Measurements from ENCODE around the gene NCSTN.

The NCSTN gene

DNA sequence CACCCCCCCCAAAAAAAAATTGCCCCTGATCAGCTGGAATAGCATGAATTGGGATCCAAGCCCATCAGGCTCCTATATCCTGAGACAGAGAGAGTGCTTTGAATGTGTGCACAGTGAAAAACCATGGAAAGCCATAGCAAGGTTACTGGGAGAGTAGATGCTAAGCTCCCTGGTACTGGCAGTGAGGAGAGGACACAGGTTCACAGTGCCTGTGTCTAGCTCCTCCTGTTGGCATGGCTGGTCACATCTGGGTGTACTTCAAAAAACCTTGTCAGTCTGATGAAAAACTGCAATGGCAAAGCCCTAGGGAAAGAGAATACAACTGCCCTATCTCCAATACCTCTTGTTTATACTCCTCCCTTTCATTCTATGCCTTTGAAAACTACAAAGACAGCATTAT is 13.1 kb upstream of the NCSTN start:
- H3K14ac ChIP-seq (ENCODE audit: low read length) = no peak overlapping the region
- H4K91ac ChIP-seq (ENCODE audit: low read depth, low read length, poor library complexity) = no peak overlapping the region
- H3K4me2 ChIP-seq (ENCODE audit: insufficient read depth, low read length, poor library complexity, severe bottlenecking) = no peak overlapping the region
- H3K18ac ChIP-seq (ENCODE audit: low read length) = no peak overlapping the region
- H2BK120ac ChIP-seq (ENCODE audit: low read depth, low read length) = no peak overlapping the region
- H3K79me1 ChIP-seq (ENCODE audit: low read depth, low read length) = no peaks in the 10 kb centered on the region
- no peak overlapping the region for H3K9ac ChIP-seq (ENCODE audit: low read depth, low read length, poor library complexity)
- no peak overlapping the region for H3K4ac ChIP-seq (ENCODE audit: low read length)
- H2AK5ac ChIP-seq (ENCODE audit: low read depth, low read length) = no peak overlapping the region
- H2BK15ac ChIP-seq (ENCODE audit: low read length) = no peak overlapping the region
- H2BK5ac ChIP-seq (ENCODE audit: low read length) = no peak overlapping the region
- H3K4me3 ChIP-seq (ENCODE audit: low read length in 2 of 2) = no peak overlapping the region
- no peak overlapping the region for H2AFZ ChIP-seq (ENCODE audit: low read length)
- DNase-seq (ENCODE audit: low spot score) = no peak
- H4K8ac ChIP-seq (ENCODE audit: low read depth, low read length) = no peak overlapping the region
- H3K9me3 ChIP-seq (replicated peaks in 1 of 2; ENCODE audit: control insufficient read depth in 2 of 2, insufficient read depth in 1 of 2, low read depth in 1 of 2, low read length in 2 of 2) = no peaks in the 10 kb centered on the region
- no peak overlapping the region for H3K27ac ChIP-seq (replicated peaks; ENCODE audit: low read length)
- H2BK12ac ChIP-seq (ENCODE audit: low read length) = no peak overlapping the region
- no peak overlapping the region for H3K23ac ChIP-seq (ENCODE audit: low read depth, low read length, poor library complexity)
- H3K27me3 ChIP-seq (ENCODE audit: control insufficient read depth in 3 of 3, insufficient read depth in 3 of 3, low read depth in 1 of 3, low read length in 3 of 3) = no peaks in the 10 kb centered on the region
- H3K4me1 ChIP-seq (ENCODE audit: control insufficient read depth in 2 of 2, insufficient read depth in 1 of 2, low read depth in 1 of 2, low read length in 2 of 2) = peaks cover 0 to 2% of the 10 kb centered on the region in 2 donors
- peaks cover 25 to 100% of the 10 kb centered on the region in 2 donors for H3K36me3 ChIP-seq (replicated peaks in 1 of 2; ENCODE audit: control insufficient read depth in 2 of 2, insufficient read depth in 2 of 2, low read length in 2 of 2)

DNA sequence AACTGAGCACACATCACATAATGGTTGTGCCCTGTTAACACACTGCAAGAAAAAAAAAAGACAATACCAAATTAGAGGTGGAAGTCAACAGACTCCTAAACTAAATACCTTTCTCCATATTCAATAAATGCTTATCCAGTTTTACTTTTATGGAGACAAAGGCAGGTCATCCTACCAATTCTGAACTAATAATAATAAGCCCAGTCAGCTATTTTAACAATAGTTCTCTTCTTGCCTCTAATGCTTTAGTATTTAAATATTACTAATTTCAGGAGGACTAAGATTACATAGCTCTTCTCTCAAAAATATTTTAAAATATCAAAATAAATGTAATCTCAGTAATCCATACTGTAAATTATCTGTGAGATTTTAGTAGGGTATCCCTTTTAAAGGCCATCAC is 10.7 kb upstream of the NCSTN start:
- peaks cover 0 to 2% of the 10 kb centered on the region in 2 donors for H3K4me1 ChIP-seq (ENCODE audit: control insufficient read depth in 2 of 2, insufficient read depth in 1 of 2, low read depth in 1 of 2, low read length in 2 of 2)
- H2BK5ac ChIP-seq (ENCODE audit: low read length) = no peak overlapping the region
- no peak overlapping the region for H3K23ac ChIP-seq (ENCODE audit: low read depth, low read length, poor library complexity)
- H3K18ac ChIP-seq (ENCODE audit: low read length) = no peak overlapping the region
- H3K79me1 ChIP-seq (ENCODE audit: low read depth, low read length) = no peaks in the 10 kb centered on the region
- H2AFZ ChIP-seq (ENCODE audit: low read length) = no peak overlapping the region
- no peak overlapping the region for H2BK12ac ChIP-seq (ENCODE audit: low read length)
- H3K27me3 ChIP-seq (ENCODE audit: control insufficient read depth in 3 of 3, insufficient read depth in 3 of 3, low read depth in 1 of 3, low read length in 3 of 3) = no peaks in the 10 kb centered on the region
- H3K4ac ChIP-seq (ENCODE audit: low read length) = no peak overlapping the region
- no peak overlapping the region for H4K91ac ChIP-seq (ENCODE audit: low read depth, low read length, poor library complexity)
- H3K4me3 ChIP-seq (ENCODE audit: low read length in 2 of 2) = no peak overlapping the region
- H3K14ac ChIP-seq (ENCODE audit: low read length) = no peak overlapping the region
- no peak overlapping the region for H3K9ac ChIP-seq (ENCODE audit: low read depth, low read length, poor library complexity)
- no peak overlapping the region for H2BK120ac ChIP-seq (ENCODE audit: low read depth, low read length)
- H3K9me3 ChIP-seq (replicated peaks in 1 of 2; ENCODE audit: control insufficient read depth in 2 of 2, insufficient read depth in 1 of 2, low read depth in 1 of 2, low read length in 2 of 2) = no peaks in the 10 kb centered on the region
- H3K36me3 ChIP-seq (replicated peaks in 1 of 2; ENCODE audit: control insufficient read depth in 2 of 2, insufficient read depth in 2 of 2, low read length in 2 of 2) = peaks cover 18 to 96% of the 10 kb centered on the region in 2 donors
- no peak overlapping the region for H2BK15ac ChIP-seq (ENCODE audit: low read length)
- peak overlapping the region; percentile 43 for H4K8ac ChIP-seq (ENCODE audit: low read depth, low read length)
- no peak overlapping the region for H2AK5ac ChIP-seq (ENCODE audit: low read depth, low read length)
- no peak for DNase-seq (ENCODE audit: low spot score)
- no peak overlapping the region for H3K4me2 ChIP-seq (ENCODE audit: insufficient read depth, low read length, poor library complexity, severe bottlenecking)
- H3K27ac ChIP-seq (replicated peaks; ENCODE audit: low read length) = no peak overlapping the region

DNA sequence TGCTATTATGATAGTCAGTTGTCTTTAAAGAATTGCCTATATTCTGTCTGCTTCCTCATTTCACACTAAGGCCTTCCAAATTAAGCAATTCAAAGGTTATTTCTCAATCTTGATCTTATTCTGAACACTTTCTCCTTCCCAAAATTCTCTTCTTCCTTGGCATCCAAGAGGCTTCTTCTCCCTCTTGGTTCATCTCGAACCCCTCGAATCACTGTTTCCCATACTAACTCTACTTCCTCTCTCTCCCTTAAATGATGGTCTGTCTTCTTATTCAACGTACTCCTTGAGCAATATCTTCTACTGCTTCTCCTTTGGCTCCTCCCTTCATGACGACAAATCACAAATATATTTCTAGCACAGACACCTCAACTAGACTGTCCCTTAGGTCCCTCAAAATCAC is 4.6 kb upstream of the NCSTN start:
- H3K27ac ChIP-seq (replicated peaks; ENCODE audit: low read length) = no peak overlapping the region
- H3K18ac ChIP-seq (ENCODE audit: low read length) = no peak overlapping the region
- DNase-seq (ENCODE audit: low spot score) = no peak
- no peak overlapping the region for H3K14ac ChIP-seq (ENCODE audit: low read length)
- no peak overlapping the region for H2BK120ac ChIP-seq (ENCODE audit: low read depth, low read length)
- H3K4me1 ChIP-seq (ENCODE audit: control insufficient read depth in 2 of 2, insufficient read depth in 1 of 2, low read depth in 1 of 2, low read length in 2 of 2) = peaks cover 4 to 7% of the 10 kb centered on the region in 2 donors
- no peak overlapping the region for H3K23ac ChIP-seq (ENCODE audit: low read depth, low read length, poor library complexity)
- H3K4me2 ChIP-seq (ENCODE audit: insufficient read depth, low read length, poor library complexity, severe bottlenecking) = no peak overlapping the region
- no peak overlapping the region for H3K4ac ChIP-seq (ENCODE audit: low read length)
- no peaks in the 10 kb centered on the region for H3K27me3 ChIP-seq (ENCODE audit: control insufficient read depth in 3 of 3, insufficient read depth in 3 of 3, low read depth in 1 of 3, low read length in 3 of 3)
- peaks cover 5% of the 10 kb centered on the region for H3K79me1 ChIP-seq (ENCODE audit: low read depth, low read length)
- H3K4me3 ChIP-seq (ENCODE audit: low read length in 2 of 2) = no peak overlapping the region
- H3K9me3 ChIP-seq (replicated peaks in 1 of 2; ENCODE audit: control insufficient read depth in 2 of 2, insufficient read depth in 1 of 2, low read depth in 1 of 2, low read length in 2 of 2) = no peaks in the 10 kb centered on the region
- H2AFZ ChIP-seq (ENCODE audit: low read length) = no peak overlapping the region
- H4K8ac ChIP-seq (ENCODE audit: low read depth, low read length) = no peak overlapping the region
- WGBS, 2 donors (ENCODE audit: extremely low coverage in 2 of 2, insufficient read length in 2 of 2, insufficient replicate concordance in 1 of 2) = 100% methylated on average over 2 of the region's 4 CpGs; no CpG with 5 or more reads in 1 of the 2 donors
- no peak overlapping the region for H4K91ac ChIP-seq (ENCODE audit: low read depth, low read length, poor library complexity)
- H2BK5ac ChIP-seq (ENCODE audit: low read length) = no peak overlapping the region
- H3K9ac ChIP-seq (ENCODE audit: low read depth, low read length, poor library complexity) = no peak overlapping the region
- H3K36me3 ChIP-seq (replicated peaks in 1 of 2; ENCODE audit: control insufficient read depth in 2 of 2, insufficient read depth in 2 of 2, low read length in 2 of 2) = peaks cover 11 to 73% of the 10 kb centered on the region in 2 donors
- H2BK15ac ChIP-seq (ENCODE audit: low read length) = no peak overlapping the region
- no peak overlapping the region for H2AK5ac ChIP-seq (ENCODE audit: low read depth, low read length)
- no peak overlapping the region for H2BK12ac ChIP-seq (ENCODE audit: low read length)

DNA sequence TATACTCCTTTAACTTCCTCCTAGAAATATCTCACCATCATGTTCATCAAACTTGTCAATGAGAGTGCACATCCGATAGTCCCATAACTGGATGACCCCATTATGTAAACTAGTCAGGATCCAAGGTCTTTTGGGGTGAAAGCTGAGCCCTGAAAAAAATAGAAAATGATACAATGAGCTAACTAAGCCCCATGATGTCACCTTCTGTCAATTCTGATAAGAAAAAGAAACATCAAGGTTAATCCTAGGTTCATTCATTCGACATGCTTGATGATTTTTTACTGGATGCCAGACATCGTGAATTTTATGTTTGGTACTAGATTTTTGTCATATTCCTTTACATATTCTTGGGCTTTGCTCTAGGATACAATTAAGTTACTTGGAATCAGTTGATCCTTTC is 3.0 kb upstream of the NCSTN start:
- Histone ChIP-seq H3K4me3 (ENCODE audit: low read length in 2 of 2) (no peak overlapping the region), H2BK120ac (ENCODE audit: low read depth, low read length) (no peak overlapping the region), H2AK5ac (ENCODE audit: low read depth, low read length) (no peak overlapping the region), H3K9ac (ENCODE audit: low read depth, low read length, poor library complexity) (no peak overlapping the region), H3K4ac (ENCODE audit: low read length) (no peak overlapping the region), H3K79me1 (ENCODE audit: low read depth, low read length) (peaks cover 5% of the 10 kb centered on the region), H3K9me3 (replicated peaks in 1 of 2; ENCODE audit: control insufficient read depth in 2 of 2, insufficient read depth in 1 of 2, low read depth in 1 of 2, low read length in 2 of 2) (no peaks in the 10 kb centered on the region), H3K4me2 (ENCODE audit: insufficient read depth, low read length, poor library complexity, severe bottlenecking) (no peak overlapping the region), H3K18ac (ENCODE audit: low read length) (no peak overlapping the region), H2BK15ac (ENCODE audit: low read length) (no peak overlapping the region), H3K27me3 (ENCODE audit: control insufficient read depth in 3 of 3, insufficient read depth in 3 of 3, low read depth in 1 of 3, low read length in 3 of 3) (no peaks in the 10 kb centered on the region), H4K91ac (ENCODE audit: low read depth, low read length, poor library complexity) (no peak overlapping the region), H2BK5ac (ENCODE audit: low read length) (no peak overlapping the region), H3K23ac (ENCODE audit: low read depth, low read length, poor library complexity) (no peak overlapping the region), H4K8ac (ENCODE audit: low read depth, low read length) (no peak overlapping the region), H2BK12ac (ENCODE audit: low read length) (no peak overlapping the region), H3K14ac (ENCODE audit: low read length) (no peak overlapping the region), H3K36me3 (replicated peaks in 1 of 2; ENCODE audit: control insufficient read depth in 2 of 2, insufficient read depth in 2 of 2, low read length in 2 of 2) (peaks cover 9 to 67% of the 10 kb centered on the region in 2 donors), H3K27ac (replicated peaks; ENCODE audit: low read length) (no peak overlapping the region), H2AFZ (ENCODE audit: low read length) (no peak overlapping the region), H3K4me1 (ENCODE audit: control insufficient read depth in 2 of 2, insufficient read depth in 1 of 2, low read depth in 1 of 2, low read length in 2 of 2) (peaks cover 4 to 7% of the 10 kb centered on the region in 2 donors)
- DNase-seq (ENCODE audit: low spot score) = no peak
- no CpG with 5 or more reads among the region's 3 CpGs for WGBS, 2 donors (ENCODE audit: extremely low coverage in 2 of 2, insufficient read length in 2 of 2, insufficient replicate concordance in 1 of 2)

Measured in neuronal stem cell (in vitro differentiated cells).